Right renal pelvis (tissue), 4 donors: ENCODE data around the gene DNAL4. TPM values are rescaled to one million over a fixed set of nuclear protein-coding genes. Genes with fewer than 3 reads are reported as not detected.

Experiments
- polyA plus RNA-seq, 4 donors: library from polyadenylated mRNA; unstranded; fragments of 120-200 nt; gene quantifications; one replicate each; pipeline ENCODE4 v1.2.1, GENCODE V29; 2013; ENCODE audit not compliant: insufficient read length in 4 of 4

The DNAL4 gene
- polyA plus RNA-seq, 4 donors: 36.4 to 42.1 (median 36.7) TPM

Other genes with a start within 250 kb of the DNAL4 start
- gene DMC1, start 224.0 kb downstream of the DNAL4 start, polyA plus RNA-seq: 1 to 10 TPM; 4.1 to 5.3 (median 5.0) TPM
- gene FAM227A, start 137.8 kb downstream of the DNAL4 start, polyA plus RNA-seq: 1 to 10 TPM; 4.3 to 8.0 (median 5.0) TPM
- gene CBY1, start 137.5 kb downstream of the DNAL4 start, polyA plus RNA-seq: 10 to 100 TPM; 57.3 to 61.9 (median 61.2) TPM
- gene TOMM22, start 112.2 kb downstream of the DNAL4 start, polyA plus RNA-seq: 100 to 1,000 TPM in 2 of 4 donors, 10 to 100 TPM in 2; 96.7 to 105 (median 101) TPM
- gene JOSD1, start 93.2 kb downstream of the DNAL4 start, polyA plus RNA-seq: 10 to 100 TPM; 37.9 to 45.2 (median 40.3) TPM
- 10 to 100 TPM; 41.4 to 48.3 (median 42.6) TPM for gene GTPBP1, start 88.2 kb downstream of the DNAL4 start, polyA plus RNA-seq
- 10 to 100 TPM; 54.3 to 67.7 (median 56.6) TPM for gene SUN2, start 38.1 kb downstream of the DNAL4 start, polyA plus RNA-seq
- gene NPTXR, start 49.9 kb upstream of the DNAL4 start, polyA plus RNA-seq: 1 to 10 TPM; 4.6 to 5.2 (median 4.7) TPM
- gene CBX6, start 78.1 kb upstream of the DNAL4 start, polyA plus RNA-seq: 10 to 100 TPM; 37.2 to 47.8 (median 40.3) TPM
- gene APOBEC3A, start 163.5 kb upstream of the DNAL4 start, polyA plus RNA-seq: not detected
- 1 to 10 TPM; 5.9 to 8.4 (median 7.6) TPM for gene APOBEC3B, start 188.2 kb upstream of the DNAL4 start, polyA plus RNA-seq
- gene APOBEC3C, start 220.1 kb upstream of the DNAL4 start, polyA plus RNA-seq: 10 to 100 TPM in 1 of 4 donors, 1 to 10 TPM in 3; 8.6 to 10.8 (median 9.6) TPM
- 1 to 10 TPM in 3 of 4 donors, under 1 TPM in 1; 0.64 to 1.5 (median 1.1) TPM for gene APOBEC3D, start 227.0 kb upstream of the DNAL4 start, polyA plus RNA-seq
- gene APOBEC3F, start 246.7 kb upstream of the DNAL4 start, polyA plus RNA-seq: 1 to 10 TPM; 5.9 to 9.8 (median 7.2) TPM